CD4-positive, alpha-beta T cell treated with Interleukin-17A for 4 hours (primary cell): ENCODE results near the gene THSD8.

Experiments used
- DNase-seq: peaks from one replicate; pipeline ENCODE4 v3.0.0-alpha.2; 2020; ENCODE audit warnings: mixed read lengths

The THSD8 gene

DNA sequence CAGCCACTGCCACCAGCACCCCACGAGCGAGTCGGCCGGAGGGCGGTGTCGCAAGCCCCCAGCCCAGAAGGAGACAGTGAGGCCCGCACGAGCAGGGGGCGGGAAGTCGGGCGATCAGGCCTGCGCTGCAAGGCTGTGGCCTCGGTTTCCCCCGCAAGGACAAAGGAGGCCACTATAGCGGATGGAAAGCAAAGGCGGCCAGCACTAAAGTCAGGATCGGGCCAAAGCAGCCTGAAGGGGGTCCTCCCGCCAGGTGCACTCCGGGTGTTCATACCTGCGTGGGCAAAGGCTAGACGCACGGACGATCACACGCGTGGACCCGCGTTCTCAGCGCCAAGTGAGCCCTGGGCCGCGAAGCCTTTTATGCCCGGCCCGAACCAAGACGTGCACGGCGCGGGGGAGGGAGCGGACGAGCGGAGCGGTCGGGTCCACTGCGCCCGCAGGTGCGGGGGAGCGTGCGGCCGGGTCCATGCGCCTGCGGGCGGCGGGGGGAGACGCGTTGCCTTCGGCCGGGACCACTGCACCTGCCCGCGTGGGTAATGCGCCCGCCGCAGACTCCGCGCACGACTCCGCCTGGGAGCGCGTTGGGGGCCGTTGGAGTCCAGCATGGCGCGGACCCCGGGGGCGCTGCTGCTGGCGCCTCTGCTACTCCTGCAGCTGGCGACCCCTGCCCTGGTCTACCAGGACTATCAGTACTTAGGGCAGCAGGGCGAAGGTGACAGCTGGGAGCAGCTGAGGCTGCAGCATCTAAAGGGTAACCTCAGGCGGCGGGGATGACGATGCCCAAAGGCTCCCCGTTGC, at the start of gene THSD8, which contains the start of gene PRDX2:
Gene THSD8 (plus strand): TSS at position 604 of the 801 bp plus-strand sequence. CDS start 3 bp downstream, at position 607.
Gene PRDX2 (minus strand): TSS at position 335 of the 801 bp plus-strand sequence. CDS start 539 bp downstream, outside the sequence.
- DNase-seq: peak; percentile 82

DNA sequence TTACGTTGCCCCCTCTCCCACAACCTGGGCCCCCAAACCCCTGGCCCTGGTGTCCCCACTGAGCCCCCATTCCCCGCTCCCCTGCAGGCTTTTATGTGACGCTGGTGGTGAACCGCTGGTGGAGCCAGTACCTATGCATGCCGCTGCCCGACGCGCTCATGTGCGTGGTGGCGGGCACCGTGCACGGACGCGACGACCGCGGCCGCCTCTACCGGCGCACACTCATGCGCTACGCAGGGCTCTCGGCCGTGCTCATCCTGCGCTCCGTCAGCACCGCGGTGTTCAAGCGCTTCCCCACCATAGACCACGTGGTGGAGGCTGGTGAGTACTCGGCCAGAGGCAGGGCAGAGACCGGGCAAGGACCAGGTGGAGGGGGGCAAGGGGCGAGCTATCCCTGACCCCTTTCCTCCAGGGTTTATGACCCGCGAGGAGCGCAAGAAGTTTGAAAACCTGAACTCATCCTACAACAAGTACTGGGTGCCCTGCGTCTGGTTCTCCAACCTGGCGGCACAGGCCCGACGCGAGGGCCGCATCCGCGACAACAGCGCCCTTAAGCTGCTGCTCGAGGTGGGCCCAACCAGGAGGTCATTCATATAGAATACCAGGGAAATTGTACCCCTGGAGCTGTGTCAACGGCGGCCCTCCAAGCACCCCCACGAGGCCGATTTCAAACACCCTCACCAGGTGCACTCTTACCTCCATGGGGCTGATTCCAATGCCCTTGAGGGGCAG, 47.2 kb upstream of the THSD8 start:
- DNase-seq: no peak

DNA sequence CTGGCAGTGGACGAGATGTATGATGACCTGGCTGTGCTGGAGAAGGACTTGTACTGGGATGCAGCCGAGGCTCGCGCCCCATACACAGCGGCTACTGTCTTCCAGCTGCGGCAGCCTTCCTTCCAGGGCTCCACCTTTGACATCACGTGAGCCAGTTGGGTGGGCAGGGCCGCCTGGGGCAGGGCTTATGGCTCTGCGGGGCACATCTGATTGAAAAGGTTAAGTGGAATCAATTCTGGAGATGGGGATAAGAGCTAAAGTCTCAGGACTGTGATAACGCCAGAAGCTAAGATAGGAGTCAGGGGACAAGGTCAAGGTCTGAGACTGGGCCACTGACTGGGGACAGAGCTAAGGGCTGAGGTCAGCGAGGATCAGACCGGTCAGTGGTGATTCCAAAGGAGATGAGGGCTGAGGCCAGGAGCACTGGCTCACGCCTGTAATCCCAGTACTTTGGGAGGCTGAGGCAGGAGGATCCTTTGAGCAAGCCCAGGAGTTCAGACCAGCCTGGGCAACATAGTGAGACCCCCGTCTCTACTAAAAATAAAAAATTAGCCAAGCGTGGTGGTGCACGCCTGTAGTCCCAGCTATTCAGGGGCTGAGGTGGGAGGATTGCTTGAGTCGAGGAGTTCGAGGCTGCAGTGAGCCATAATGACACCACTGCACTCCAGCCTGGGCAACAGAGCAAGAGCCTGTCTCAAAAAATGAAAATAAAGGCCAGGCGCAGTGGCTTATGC, 45.6 kb upstream of the THSD8 start:
- DNase-seq: no peak

- DNase-seq: peak; percentile 71
These were observed 44.2 kb upstream of the THSD8 start for GRCh38 chr19:12757544-12758274.

DNA sequence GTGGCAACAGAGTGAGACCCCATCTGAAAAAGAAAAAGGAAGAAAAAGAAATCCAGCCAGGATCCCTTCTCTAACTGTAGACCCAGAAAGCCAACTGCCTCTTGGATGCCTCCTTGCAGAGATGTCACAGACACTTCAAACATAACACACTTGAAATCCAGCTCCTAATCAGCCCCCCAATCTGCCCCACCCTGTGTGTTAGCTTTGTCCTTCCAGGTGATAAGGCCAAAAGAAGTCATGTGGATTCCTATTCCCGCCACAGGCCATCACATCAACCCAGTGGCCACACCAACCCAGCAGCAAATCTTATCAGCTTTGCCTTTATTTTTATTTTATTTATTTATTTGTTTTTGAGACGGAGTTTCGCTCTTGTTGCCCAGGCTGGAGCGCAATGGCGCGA, 42.2 kb upstream of the THSD8 start:
- no peak for DNase-seq

DNA sequence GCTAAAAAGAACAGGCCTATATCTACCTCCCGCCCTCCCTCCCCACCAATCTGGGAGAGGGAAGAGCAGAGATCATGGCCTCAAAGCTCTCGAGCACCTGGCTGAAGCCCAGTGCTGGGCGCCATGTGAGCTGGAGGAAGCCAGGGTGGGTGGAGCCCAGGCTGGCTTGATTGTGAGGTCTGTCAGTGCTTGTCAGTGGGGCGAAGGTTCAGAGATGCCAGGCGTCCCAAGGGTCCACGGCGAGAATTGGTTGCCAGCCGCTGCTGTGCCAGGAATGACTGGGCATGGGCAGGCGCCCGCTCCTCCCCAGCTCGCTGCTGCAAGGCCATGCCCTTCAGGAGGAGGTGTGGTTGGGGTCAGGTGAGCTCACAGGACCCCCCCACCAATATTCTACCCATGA, 38.8 kb upstream of the THSD8 start:
- DNase-seq: no peak

DNA sequence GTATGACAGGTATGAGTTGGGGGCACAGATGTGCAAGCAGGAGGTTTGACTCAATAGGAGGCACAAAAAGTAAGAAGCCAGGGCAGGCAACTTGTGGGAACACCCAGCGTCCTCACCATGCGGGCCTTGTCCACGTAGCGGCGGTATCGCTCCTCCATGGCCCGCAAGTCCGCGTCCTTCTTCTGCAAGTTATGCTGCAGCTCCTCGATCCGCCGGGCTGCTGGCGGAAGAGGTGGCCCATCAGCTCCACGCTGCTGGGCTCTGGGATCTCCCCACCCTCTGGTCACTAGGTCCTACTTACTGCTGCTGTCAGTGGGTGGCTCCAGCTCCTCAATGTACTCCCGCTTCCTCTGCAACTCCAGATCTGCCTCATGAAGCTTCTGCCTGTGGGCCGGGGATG, 37.2 kb upstream of the THSD8 start:
- no peak for DNase-seq

GRCh38 chr19:12766051-12766521, 35.8 kb upstream of the THSD8 start:
- DNase-seq: peak; percentile 81

DNA sequence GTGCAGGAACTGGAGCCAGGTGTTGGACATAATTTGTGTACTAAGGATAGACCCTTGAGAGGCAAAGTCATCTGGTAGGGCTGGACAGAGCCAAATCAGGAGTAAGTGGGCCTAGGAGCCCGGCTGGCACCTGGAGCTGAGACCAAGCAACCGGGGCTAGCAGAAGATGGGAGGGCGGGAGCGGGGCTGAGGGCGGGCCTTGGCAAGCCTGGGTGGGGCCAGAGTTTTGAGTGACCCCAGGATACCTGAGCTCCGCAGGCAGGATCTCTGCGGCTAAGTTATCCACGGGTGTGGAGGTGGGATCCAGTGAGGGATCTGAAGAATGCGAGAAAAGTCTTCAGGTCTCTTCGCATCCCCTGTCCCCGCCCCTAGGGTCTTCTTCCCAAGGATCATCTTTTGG, 34.7 kb upstream of the THSD8 start:
- no peak for DNase-seq

DNA sequence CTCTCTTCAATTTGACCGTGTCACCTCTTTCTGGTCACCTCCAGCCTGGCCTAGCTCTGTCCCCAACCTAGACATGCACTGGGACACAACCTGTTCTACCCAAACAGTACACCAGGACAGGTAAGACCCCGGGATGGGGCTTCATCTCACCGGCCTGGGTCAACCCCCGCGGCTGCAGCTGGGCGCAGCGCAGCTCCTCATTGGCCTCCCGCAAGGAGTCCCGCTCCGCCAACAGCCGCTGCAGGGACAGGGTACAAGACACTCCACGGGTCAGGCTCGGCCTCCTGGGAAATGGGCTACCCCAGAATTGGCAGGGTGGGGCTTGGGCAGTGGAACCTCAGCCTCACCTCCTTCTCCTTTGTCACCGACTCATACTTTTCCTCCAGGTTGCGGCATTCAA, 34.2 kb upstream of the THSD8 start:
- DNase-seq: no peak

DNA sequence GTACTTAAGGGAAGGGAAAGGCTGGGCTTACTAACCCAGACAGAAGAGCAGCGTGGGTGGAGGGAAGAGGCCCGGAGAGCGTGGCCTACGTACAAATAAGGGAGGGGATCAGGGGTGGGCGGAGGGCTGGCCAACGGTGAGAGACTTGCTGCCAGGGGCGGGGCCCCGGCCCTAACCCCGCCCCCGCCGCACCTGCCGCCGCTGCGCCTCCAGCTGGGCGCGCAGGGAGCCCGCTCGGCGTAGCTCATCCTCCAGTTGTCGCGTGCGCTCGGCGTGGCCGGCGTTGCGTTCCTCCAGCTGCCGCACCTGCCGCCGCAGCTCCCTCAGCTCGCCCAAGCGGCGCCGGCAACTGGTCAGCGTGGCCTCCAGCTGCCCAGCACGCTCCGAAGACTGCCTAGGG, 32.2 kb upstream of the THSD8 start:
- DNase-seq: peak; percentile 75

- DNase-seq: no peak
These were observed 30.9 kb upstream of the THSD8 start for GRCh38 chr19:12770922-12771321.

DNA sequence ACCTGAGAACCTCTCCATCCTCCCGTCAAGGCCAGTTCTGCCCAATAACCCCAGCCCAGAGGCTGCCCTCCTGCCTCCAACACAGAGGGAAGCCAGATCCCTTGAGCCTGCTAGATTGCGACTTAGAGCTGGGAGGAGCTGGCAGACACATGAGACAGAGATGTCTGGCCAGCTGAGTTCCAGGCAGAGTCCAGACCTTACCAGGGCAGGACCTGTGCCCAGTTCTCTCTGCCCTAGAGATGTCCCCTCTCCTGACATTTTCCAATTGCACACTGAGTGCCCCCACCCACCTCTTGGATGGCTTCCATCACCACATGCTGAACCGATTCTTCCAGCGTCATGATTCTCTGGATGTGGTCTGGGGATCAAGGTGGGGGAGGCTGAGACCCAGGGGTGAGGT, 29.5 kb upstream of the THSD8 start:
- DNase-seq: no peak

GRCh38 chr19:12773571-12773970, 28.3 kb upstream of the THSD8 start:
- DNase-seq: no peak

DNA sequence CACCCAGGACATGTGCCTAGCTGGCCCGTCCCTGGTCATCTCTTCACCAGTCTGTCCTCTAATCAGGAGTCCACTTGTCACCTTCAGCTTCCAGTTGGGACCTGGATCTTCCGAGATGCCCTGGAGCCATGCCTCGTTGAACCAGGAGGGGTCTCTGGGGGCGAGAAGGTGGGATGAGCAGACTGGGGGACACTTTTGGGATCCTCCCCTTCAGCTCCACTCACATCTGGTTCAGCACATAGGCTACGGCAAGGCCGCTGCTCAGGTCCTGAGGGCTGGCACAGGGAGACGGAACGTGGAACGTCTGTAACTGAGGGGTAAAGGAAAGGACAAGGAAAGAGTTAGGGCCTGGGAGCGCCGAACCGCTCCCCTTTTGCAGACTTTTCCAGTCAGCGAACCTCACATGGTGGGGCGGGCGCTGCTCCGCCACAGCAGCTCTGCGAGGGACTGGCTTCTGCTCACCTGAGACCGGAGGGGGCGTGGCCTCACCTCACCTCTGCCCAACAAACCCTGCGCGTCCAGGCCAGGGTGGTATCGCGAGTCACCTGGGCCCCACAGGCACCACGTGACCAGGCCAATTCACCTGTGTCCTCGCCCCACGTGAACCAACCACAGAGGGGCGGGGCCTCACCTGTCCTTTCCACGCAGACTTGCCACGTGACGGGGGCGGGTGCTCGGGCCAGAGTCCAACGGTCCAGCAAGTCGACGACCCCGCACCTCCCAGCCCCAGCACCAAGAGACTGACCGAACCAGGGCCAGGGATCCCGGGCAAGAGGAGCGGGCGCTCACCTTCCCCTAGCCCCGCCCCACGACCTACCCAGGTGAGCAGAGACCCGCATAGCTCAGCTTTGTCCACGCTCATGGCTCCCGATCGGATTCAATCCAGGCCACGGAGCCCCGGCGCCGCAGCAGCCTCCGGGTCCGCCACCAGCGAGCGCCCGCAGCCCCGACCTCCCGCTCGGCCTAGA, 27.0 kb upstream of the THSD8 start, which contains the start of gene HOOK2:
Gene HOOK2 (minus strand): TSS at position 965 of the 968 bp plus-strand sequence. CDS start 103 bp downstream, at position 862.
- peak; percentile 71 for DNase-seq

DNA sequence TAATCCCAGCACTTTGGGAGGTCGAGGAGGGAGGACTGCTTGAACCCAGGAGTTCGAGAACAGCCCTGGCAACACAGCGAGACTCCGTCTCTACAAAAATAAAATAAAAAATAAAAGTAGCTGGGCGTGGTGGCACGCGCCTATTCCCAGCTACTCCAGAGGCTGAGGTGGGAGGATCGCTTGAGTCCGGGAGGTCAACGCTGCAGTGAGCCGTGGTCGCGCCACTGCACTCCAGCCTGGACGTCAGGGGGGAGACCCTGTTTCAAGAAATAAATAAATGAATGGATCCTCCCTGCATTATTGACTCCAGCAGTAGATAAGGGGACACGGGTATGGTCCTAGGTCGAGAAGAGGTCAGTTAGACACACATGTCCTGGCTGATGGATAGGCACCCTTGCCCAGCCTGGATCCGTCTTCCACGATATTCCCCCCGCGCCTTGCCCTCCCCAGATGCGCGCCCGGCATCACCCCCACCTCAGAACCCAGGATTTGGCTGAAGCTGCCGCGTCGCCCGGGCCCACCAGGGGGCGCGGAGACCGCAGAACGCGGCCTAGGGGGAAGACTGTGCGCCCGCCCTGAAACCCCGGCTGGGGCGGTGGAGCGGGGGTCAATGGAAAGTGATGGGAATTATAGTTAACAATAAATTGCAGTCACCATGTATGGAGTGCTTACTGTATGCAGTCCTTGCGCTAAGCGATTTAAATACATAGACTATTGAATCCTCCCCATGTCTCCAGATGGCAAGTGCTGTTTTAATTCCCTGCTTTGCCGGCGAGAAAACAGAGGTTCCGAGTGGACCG, 24.5 kb upstream of the THSD8 start:
- DNase-seq: peak; percentile 87

- DNase-seq: peak; percentile 63
These were observed 23.6 kb upstream of the THSD8 start for GRCh38 chr19:12778017-12778904.

DNA sequence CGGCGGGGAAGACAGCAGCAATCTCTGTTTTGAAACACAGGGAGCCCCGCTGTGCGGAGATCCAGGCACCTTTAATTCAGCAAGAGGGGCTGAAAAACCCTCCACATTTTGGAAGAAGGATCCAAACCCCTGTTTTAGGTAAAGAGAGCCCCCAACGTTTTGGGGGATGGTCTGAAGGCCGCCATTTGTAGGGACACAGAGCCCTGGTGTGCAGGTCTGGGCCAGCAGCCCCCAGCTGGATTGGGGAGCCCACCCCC, 23.0 kb upstream of the THSD8 start:
- DNase-seq: no peak
